Fibroblast of villous mesenchyme (primary cell): ENCODE measurements around the gene CYP26B1. TPM values are rescaled to one million over a fixed set of nuclear protein-coding genes. Genes with fewer than 3 reads are reported as not detected.

ENCODE experiments used
- DNase-seq: peaks from one replicate; pipeline ENCODE4 v3.0.0-alpha.2; 2010; ENCODE audit warnings: low read depth
- H3K4me3 ChIP-seq: 2 replicates; pipeline ENCODE4 v1.5.1; 2011; ENCODE audit warnings: low read depth, mild to moderate bottlenecking, low read length
- CTCF ChIP-seq: IDR thresholded peaks from 2 replicates; pipeline ENCODE4 v1.5.1; 2012; ENCODE audit warnings: low read depth, mild to moderate bottlenecking, low read length; ENCODE audit not compliant: insufficient read depth
- total RNA-seq: library from RNA; depleted of rRNA; stranded (reverse); fragments of >200 nt; gene quantifications from 2 replicates; pipeline ENCODE4 v1.2.3, GENCODE V29; 2012

The CYP26B1 gene
- total RNA-seq, 1 donor, result 0.43 TPM

GRCh38 chr2:72181616-72182015 is 34.0 kb upstream of the CYP26B1 start:
- TF ChIP-seq CTCF, result no peak
- no peak overlapping the region for H3K4me3 ChIP-seq
- no peak for DNase-seq

GRCh38 chr2:72180351-72180750 is 32.7 kb upstream of the CYP26B1 start:
- no peak for DNase-seq
- no peak overlapping the region for H3K4me3 ChIP-seq
- TF ChIP-seq CTCF, result no peak

GRCh38 chr2:72178551-72178950 is 30.9 kb upstream of the CYP26B1 start:
- TF ChIP-seq CTCF, result no peak
- DNase-seq, result no peak
- no peak overlapping the region for H3K4me3 ChIP-seq

- no peak for DNase-seq
- no peak for TF ChIP-seq CTCF
- H3K4me3 ChIP-seq, result no peak overlapping the region
Measured at GRCh38 chr2:72176281-72176680, 28.6 kb upstream of the CYP26B1 start.

GRCh38 chr2:72175636-72176035 is 28.0 kb upstream of the CYP26B1 start:
- no peak overlapping the region for H3K4me3 ChIP-seq
- DNase-seq, result no peak
- TF ChIP-seq CTCF, result no peak

- no peak overlapping the region for H3K4me3 ChIP-seq
- TF ChIP-seq CTCF, result no peak
- no peak for DNase-seq
Measured at GRCh38 chr2:72173640-72174321, 26.1 kb upstream of the CYP26B1 start.

- TF ChIP-seq CTCF, result no peak
- DNase-seq, result no peak
- no peak overlapping the region for H3K4me3 ChIP-seq
Measured at GRCh38 chr2:72172478-72172877, 24.8 kb upstream of the CYP26B1 start.
